HG03097 (cell line): ENCODE data around the gene FGFBP3.
"Not testable (repeated sequence)": the region's sequence is repeated elsewhere in the genome, so short reads cannot be mapped to it uniquely, and the experiment has no call there.

Source experiments
- ATAC-seq: cut with Tn5 transposase; IDR thresholded peaks from one replicate; pipeline ENCODE4 v1.9.1; 2021; ENCODE audit not compliant: unreplicated experiment, low FRiP score

FGFBP3 gene

GRCh38 chr10:91907033-91907594 lies 2.2 kb downstream of the FGFBP3 start:
- ATAC-seq: no peak

GRCh38 chr10:91901784-91902677 lies 7.3 kb downstream of the FGFBP3 start:
- no peak for ATAC-seq

GRCh38 chr10:91897421-91897820 lies 11.9 kb downstream of the FGFBP3 start:
- ATAC-seq: no peak

GRCh38 chr10:91896212-91896756 lies 13.0 kb downstream of the FGFBP3 start:
- no peak for ATAC-seq

- not testable (repeated sequence) for ATAC-seq
Measured at GRCh38 chr10:91894261-91894685, 15.0 kb downstream of the FGFBP3 start.

GRCh38 chr10:91893051-91893450 lies 16.2 kb downstream of the FGFBP3 start:
- no peak for ATAC-seq

- no peak for ATAC-seq
Measured at GRCh38 chr10:91891125-91892001, 17.9 kb downstream of the FGFBP3 start.

GRCh38 chr10:91887272-91888076 lies 21.8 kb downstream of the FGFBP3 start:
- ATAC-seq: no peak

- ATAC-seq: no peak
Measured at GRCh38 chr10:91886954-91887271, 22.4 kb downstream of the FGFBP3 start.

GRCh38 chr10:91885362-91886079 lies 23.8 kb downstream of the FGFBP3 start:
- ATAC-seq: no peak

- no peak for ATAC-seq
Measured at GRCh38 chr10:91884536-91884935, 24.8 kb downstream of the FGFBP3 start.

- no peak for ATAC-seq
Measured at GRCh38 chr10:91883549-91884444, 25.5 kb downstream of the FGFBP3 start.

GRCh38 chr10:91880310-91880709 lies 29.0 kb downstream of the FGFBP3 start:
- no peak for ATAC-seq

- ATAC-seq: no peak
Measured at GRCh38 chr10:91879515-91880170, 29.6 kb downstream of the FGFBP3 start.

GRCh38 chr10:91875779-91876178 lies 33.5 kb downstream of the FGFBP3 start:
- ATAC-seq: no peak

GRCh38 chr10:91875156-91875555 lies 34.1 kb downstream of the FGFBP3 start:
- ATAC-seq: no peak

- ATAC-seq: no peak
Measured at GRCh38 chr10:91865562-91866081, 43.7 kb downstream of the FGFBP3 start.

- ATAC-seq: no peak
Measured at GRCh38 chr10:91864744-91865143, 44.5 kb downstream of the FGFBP3 start.
